Measurements from ENCODE around the gene CD4. TPM values are rescaled to one million over a fixed set of nuclear protein-coding genes. Genes with fewer than 3 reads are reported as not detected.

The CD4 gene
- total and polyA plus RNA-seq, 2 donors = 11.5 to 21.5 TPM

- H3K4me1 ChIP-seq (ENCODE audit: insufficient read depth) = no peaks in the 10 kb centered on the region
- peak; percentile 33 for DNase-seq (ENCODE audit: extremely low spot score)
Observed at GRCh38 chr12:6827982-6828780, 38.9 kb downstream of the CD4 start, which contains the start of gene P3H3. TSS of gene P3H3 (plus strand) at chr12:6828407. CDS start at chr12:6828441, 34 bp downstream.

GRCh38 chr12:6828781-6829535 lies 39.6 kb downstream of the CD4 start:
- Histone ChIP-seq H3K36me3 (ENCODE audit: insufficient read depth) (no peaks in the 10 kb centered on the region), H3K27ac (ENCODE audit: low read depth) (peak overlapping the region; percentile 72), H3K4me1 (ENCODE audit: insufficient read depth) (no peaks in the 10 kb centered on the region), H3K4me3 (ENCODE audit: low read depth, low read length) (peak overlapping the region; percentile 81)
- WGBS = under 1% methylated on average over 71 of the region's 71 CpGs
- DNase-seq (ENCODE audit: extremely low spot score) = peak; percentile 40

More at GRCh38 chr12:6827982-6828780, 38.9 kb downstream of the CD4 start, which contains the start of gene P3H3:
- WGBS = under 1% methylated on average over 59 of the region's 60 CpGs
- Histone ChIP-seq H3K4me3 (ENCODE audit: low read depth, low read length) (peak within 1 kb of the TSS; percentile 81), H3K27ac (ENCODE audit: low read depth) (peak within 1 kb of the TSS; percentile 72), H3K36me3 (ENCODE audit: insufficient read depth) (no peaks in the 10 kb centered on the region)

GRCh38 chr12:6829536-6830220 lies 40.4 kb downstream of the CD4 start:
- no peaks in the 10 kb centered on the region for H3K36me3 ChIP-seq (ENCODE audit: insufficient read depth)
- H3K27ac ChIP-seq (ENCODE audit: low read depth) = no peak overlapping the region
- DNase-seq (ENCODE audit: extremely low spot score) = no peak
- WGBS = 36% methylated on average over 19 of the region's 19 CpGs
- H3K4me1 ChIP-seq (ENCODE audit: insufficient read depth) = no peaks in the 10 kb centered on the region
- H3K4me3 ChIP-seq (ENCODE audit: low read depth, low read length) = peak overlapping the region; percentile 81

GRCh38 chr12:6830286-6830890 lies 41.1 kb downstream of the CD4 start:
- Histone ChIP-seq H3K4me1 (ENCODE audit: insufficient read depth) (no peaks in the 10 kb centered on the region), H3K27ac (ENCODE audit: low read depth) (no peak overlapping the region), H3K36me3 (ENCODE audit: insufficient read depth) (no peaks in the 10 kb centered on the region), H3K4me3 (ENCODE audit: low read depth, low read length) (no peak overlapping the region)
- WGBS = 81% methylated on average over 11 of the region's 11 CpGs
- DNase-seq (ENCODE audit: extremely low spot score) = no peak

GRCh38 chr12:6830999-6831398 lies 41.7 kb downstream of the CD4 start:
- no peak overlapping the region for H3K4me3 ChIP-seq (ENCODE audit: low read depth, low read length)
- H3K36me3 ChIP-seq (ENCODE audit: insufficient read depth) = no peaks in the 10 kb centered on the region
- DNase-seq (ENCODE audit: extremely low spot score) = no peak
- WGBS = 88% methylated on average over 6 of the region's 6 CpGs
- H3K27ac ChIP-seq (ENCODE audit: low read depth) = no peak overlapping the region
- H3K4me1 ChIP-seq (ENCODE audit: insufficient read depth) = no peaks in the 10 kb centered on the region

GRCh38 chr12:6831450-6831995 lies 42.2 kb downstream of the CD4 start:
- no peaks in the 10 kb centered on the region for H3K36me3 ChIP-seq (ENCODE audit: insufficient read depth)
- no peak for DNase-seq (ENCODE audit: extremely low spot score)
- no peak overlapping the region for H3K27ac ChIP-seq (ENCODE audit: low read depth)
- H3K4me3 ChIP-seq (ENCODE audit: low read depth, low read length) = no peak overlapping the region
- H3K4me1 ChIP-seq (ENCODE audit: insufficient read depth) = no peaks in the 10 kb centered on the region
- 88% methylated on average over 12 of the region's 12 CpGs for WGBS

- H3K36me3 ChIP-seq (ENCODE audit: insufficient read depth) = no peaks in the 10 kb centered on the region
Observed at GRCh38 chr12:6832125-6832524, 42.8 kb downstream of the CD4 start.

GRCh38 chr12:6833189-6833890 lies 44.0 kb downstream of the CD4 start:
- DNase-seq (ENCODE audit: extremely low spot score) = no peak
- 71% methylated on average over 6 of the region's 6 CpGs for WGBS
- Histone ChIP-seq H3K4me1 (ENCODE audit: insufficient read depth) (no peaks in the 10 kb centered on the region), H3K4me3 (ENCODE audit: low read depth, low read length) (no peak overlapping the region), H3K36me3 (ENCODE audit: insufficient read depth) (no peaks in the 10 kb centered on the region), H3K27ac (ENCODE audit: low read depth) (no peak overlapping the region)

More at GRCh38 chr12:6832125-6832524, 42.8 kb downstream of the CD4 start:
- no peak overlapping the region for H3K4me3 ChIP-seq (ENCODE audit: low read depth, low read length)
- no peak overlapping the region for H3K27ac ChIP-seq (ENCODE audit: low read depth)
- WGBS = 96% methylated on average over 4 of the region's 4 CpGs
- no peaks in the 10 kb centered on the region for H3K4me1 ChIP-seq (ENCODE audit: insufficient read depth)
- DNase-seq (ENCODE audit: extremely low spot score) = no peak

- Histone ChIP-seq H3K4me3 (ENCODE audit: low read depth, low read length) (no peak overlapping the region), H3K27ac (ENCODE audit: low read depth) (no peak overlapping the region), H3K4me1 (ENCODE audit: insufficient read depth) (no peaks in the 10 kb centered on the region), H3K36me3 (ENCODE audit: insufficient read depth) (no peaks in the 10 kb centered on the region)
- no peak for DNase-seq (ENCODE audit: extremely low spot score)
- WGBS = 72% methylated on average over 1 of the region's 1 CpG
Observed at GRCh38 chr12:6834254-6834653, 44.9 kb downstream of the CD4 start.

GRCh38 chr12:6834873-6835272 lies 45.5 kb downstream of the CD4 start:
- no peaks in the 10 kb centered on the region for H3K4me1 ChIP-seq (ENCODE audit: insufficient read depth)
- WGBS = 82% methylated on average over 5 of the region's 5 CpGs
- H3K27ac ChIP-seq (ENCODE audit: low read depth) = no peak overlapping the region
- H3K36me3 ChIP-seq (ENCODE audit: insufficient read depth) = no peaks in the 10 kb centered on the region
- H3K4me3 ChIP-seq (ENCODE audit: low read depth, low read length) = no peak overlapping the region
- no peak for DNase-seq (ENCODE audit: extremely low spot score)

GRCh38 chr12:6836851-6837250 lies 47.5 kb downstream of the CD4 start:
- no peaks in the 10 kb centered on the region for H3K4me1 ChIP-seq (ENCODE audit: insufficient read depth)
- H3K36me3 ChIP-seq (ENCODE audit: insufficient read depth) = no peaks in the 10 kb centered on the region
- WGBS = 93% methylated on average over 16 of the region's 16 CpGs
- no peak for DNase-seq (ENCODE audit: extremely low spot score)
- H3K4me3 ChIP-seq (ENCODE audit: low read depth, low read length) = no peak overlapping the region
- no peak overlapping the region for H3K27ac ChIP-seq (ENCODE audit: low read depth)

GRCh38 chr12:6837370-6838060 lies 48.2 kb downstream of the CD4 start:
- Histone ChIP-seq H3K4me3 (ENCODE audit: low read depth, low read length) (no peak overlapping the region), H3K4me1 (ENCODE audit: insufficient read depth) (no peaks in the 10 kb centered on the region), H3K36me3 (ENCODE audit: insufficient read depth) (no peaks in the 10 kb centered on the region), H3K27ac (ENCODE audit: low read depth) (no peak overlapping the region)
- no peak for DNase-seq (ENCODE audit: extremely low spot score)
- 94% methylated on average over 26 of the region's 26 CpGs for WGBS

Measured in urinary bladder (tissue), 4 donors.